GM12891 (cell line): ENCODE results near the gene MATN1.

Experiments
- PAX5 ChIP-seq: IDR thresholded peaks from 2 replicates; pipeline ENCODE4 v1.6.1; 2011; ENCODE audit warnings: low read length, moderate library complexity, mild to moderate bottlenecking; ENCODE audit not compliant: insufficient read depth, severe bottlenecking
- POLR2A ChIP-seq: IDR thresholded peaks from 2 replicates; pipeline ENCODE4 v1.6.1; 2011; ENCODE audit warnings: low read depth, low read length, control low read depth
- POLR2AphosphoS5 ChIP-seq: IDR thresholded peaks from 2 replicates; pipeline ENCODE4 v1.6.1; 2011; ENCODE audit warnings: low read depth, low read length, control low read depth
- POU2F2 ChIP-seq: IDR thresholded peaks from 2 replicates; pipeline ENCODE4 v1.6.1; 2011; ENCODE audit warnings: low read depth, mild to moderate bottlenecking, control low read depth, low read length, moderate library complexity
- TAF1 ChIP-seq: IDR thresholded peaks from 2 replicates; pipeline ENCODE4 v1.6.1; 2011; ENCODE audit warnings: low read depth, low read length, control low read depth

DNA sequence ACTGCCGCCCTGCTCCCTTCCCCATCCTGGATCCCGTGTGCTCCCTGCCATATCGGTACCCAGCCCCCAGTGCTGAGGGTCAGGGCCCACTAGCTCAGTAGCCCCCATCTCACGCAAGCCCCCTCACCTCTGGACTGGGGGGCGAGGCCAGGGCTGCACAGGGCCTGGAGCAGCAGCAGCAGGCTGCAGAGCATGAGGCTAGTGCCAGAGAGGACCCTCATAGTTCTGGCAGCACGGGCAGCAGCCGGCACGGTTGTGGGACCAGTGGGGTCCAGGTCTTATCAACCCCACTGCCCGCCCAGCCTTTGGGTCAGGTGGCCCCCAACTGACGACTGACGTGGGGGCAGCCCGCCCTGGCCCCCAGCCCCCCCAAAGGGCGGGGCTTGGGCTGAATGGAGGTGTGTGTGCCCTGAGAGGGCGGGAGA, at the start of gene MATN1:
- TF ChIP-seq POLR2A: no peak
- TF ChIP-seq POLR2AphosphoS5: no peak
- no peak for TF ChIP-seq PAX5
- TF ChIP-seq TAF1: no peak
- TF ChIP-seq POU2F2: no peak
